ENCODE results near the gene CLCNKB.
"Not testable (repeated sequence)": the region's sequence is repeated elsewhere in the genome, so short reads cannot be mapped to it uniquely, and the experiment has no call there.

CLCNKB gene

DNA sequence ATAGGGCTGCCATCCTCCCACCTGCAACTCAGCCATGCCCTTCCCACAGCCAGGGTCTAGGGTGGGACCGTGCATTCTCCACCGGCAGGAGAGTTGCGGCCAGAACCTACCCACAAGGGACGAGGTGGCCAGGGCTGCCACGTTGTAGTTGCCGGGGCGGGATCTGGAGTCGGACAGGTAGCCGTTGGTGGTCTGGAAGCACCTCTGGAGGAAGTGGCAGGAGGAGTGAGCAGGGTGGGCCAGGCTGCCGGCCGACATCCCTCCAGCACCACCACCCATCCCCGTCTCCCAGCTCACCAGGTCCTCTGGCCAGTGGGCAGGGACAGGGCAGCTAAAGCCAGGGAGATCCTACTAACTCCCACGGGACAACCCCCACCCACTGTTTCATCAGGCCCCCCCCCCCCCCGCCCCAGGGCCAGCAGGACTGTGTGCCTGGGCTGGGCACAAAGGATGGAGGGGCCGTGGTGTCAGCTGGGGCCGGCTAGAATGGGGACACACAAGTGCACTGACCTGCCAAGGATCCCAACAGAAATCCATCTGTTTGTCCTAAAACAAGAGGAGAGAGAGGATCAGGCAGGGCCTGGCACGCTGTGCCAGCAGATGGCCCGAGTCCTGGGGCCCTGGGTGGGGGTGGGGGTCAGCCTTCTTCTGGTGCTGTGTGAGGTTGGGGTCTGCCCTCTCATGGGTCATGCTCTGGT lies 18.6 kb downstream of the CLCNKB start:
- DNase-seq: not testable (repeated sequence)

DNA sequence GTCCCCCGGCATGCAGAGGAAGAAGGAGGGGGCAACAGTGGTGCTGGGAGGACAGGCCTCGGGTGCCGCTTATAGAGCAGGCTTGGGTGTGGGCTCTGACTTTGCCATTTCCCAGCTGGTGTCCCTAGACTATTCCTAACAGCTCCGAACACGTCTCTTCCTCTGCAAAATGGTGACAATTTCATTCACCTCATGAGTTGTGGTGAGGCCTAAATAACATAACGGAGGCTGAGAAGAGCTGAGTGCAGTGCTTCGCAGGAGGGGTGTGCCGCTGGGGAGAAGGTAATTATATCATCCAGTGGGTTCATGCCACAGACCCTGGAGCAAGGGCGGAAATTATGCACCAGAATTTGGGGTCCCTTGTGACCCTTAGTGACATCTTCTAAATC lies 19.1 kb downstream of the CLCNKB start:
- not testable (repeated sequence) for DNase-seq

DNA sequence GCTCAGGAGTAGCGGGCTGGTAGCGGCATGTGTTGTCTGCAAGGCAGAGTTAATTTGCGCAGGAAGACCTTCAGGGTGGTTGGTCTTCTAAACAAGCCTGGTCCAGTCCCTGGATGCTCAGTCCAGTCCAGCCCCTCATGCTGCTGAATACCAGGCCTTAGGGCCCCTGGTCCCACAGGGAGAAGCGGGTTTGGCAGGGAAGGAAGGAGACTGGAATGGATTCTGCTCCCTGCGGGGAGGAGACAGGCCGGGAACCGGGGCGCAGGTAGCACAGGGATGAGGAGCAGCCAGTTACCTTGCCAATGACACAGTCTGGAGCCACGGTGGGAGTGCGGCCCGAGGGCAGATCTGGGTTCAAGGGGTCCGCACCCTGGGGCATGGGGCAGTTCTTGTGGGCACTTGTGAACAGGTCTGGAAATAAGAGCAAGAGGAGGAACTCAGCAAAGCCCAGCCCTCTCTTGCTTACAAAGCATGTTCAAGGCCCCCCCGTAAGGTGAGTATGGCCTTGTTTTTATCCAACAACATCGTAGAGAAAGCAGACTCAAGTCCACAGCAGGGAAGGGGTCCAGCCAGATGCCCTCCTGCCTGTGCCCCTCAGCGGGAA lies 19.7 kb downstream of the CLCNKB start:
- DNase-seq: no peak

DNA sequence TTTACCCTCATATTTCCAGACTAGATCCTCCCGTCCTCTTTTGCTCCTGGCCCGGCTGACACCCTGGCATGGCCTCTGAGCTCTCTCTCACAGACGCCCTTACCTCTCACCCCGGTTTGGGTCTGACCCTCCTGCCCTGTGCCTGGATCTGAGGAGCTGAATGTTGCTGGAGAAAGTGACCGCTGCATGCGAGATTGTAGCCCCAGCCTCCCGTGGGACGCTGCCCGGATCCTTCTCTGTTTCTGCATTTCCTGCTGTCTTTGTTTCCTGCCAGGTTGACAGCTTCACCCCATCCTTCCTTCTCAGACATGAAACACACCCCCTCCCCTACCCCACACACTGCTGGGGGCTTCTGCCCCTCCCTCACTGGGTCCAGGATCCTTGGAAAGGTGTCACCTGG lies 20.3 kb downstream of the CLCNKB start:
- DNase-seq: no peak

DNA sequence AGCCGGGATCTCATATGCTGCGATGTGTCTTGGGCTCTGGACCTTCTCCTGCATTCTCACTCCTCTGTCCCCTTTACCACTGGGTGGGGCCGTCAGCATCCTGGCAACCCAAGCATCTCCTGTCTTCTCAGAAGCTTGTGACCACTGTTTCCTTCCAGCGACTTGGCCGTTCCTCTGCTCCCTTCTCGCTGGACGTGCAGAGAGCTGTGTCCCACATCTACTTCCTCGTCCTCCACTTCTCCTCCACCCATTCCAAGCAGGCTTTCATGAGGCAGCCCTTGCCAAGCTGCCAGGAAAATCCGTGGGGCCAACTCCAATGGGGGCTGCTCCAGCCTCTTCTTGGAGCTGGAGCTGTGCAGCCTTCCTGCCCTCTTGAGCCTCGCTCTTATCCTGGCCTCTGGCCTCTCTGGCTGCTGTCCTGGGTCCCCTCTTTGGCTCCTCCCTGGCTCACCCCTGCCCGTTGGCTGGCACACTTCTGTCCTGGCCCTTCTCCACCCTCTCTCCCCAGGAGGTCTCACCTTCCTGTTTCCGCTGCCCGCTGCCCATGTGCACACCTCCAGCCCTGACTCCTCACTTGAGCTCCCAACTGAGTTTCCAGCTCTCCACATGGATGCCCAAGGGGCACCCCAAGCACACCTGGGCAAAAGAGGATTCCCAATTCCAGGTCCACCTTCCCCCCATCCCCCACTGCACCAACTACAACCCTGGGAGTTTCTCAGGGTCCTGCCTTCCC lies 21.1 kb downstream of the CLCNKB start:
- DNase-seq: no peak

DNA sequence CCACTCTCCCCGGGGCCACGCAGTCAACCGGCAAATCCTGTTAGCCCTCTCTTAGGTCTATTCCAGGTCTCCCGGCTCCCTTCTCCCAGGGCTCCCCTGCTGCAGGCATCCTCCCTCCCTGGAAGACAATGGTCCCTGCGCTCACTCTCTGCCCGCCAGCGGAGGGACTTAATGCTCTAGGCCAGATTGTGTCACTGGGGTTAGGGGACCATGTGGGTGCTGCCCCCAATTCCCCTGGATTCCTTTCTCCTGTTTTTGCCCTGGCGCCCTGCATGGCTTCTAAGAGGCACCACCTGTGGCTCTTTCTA lies 21.6 kb downstream of the CLCNKB start:
- DNase-seq: no peak

DNA sequence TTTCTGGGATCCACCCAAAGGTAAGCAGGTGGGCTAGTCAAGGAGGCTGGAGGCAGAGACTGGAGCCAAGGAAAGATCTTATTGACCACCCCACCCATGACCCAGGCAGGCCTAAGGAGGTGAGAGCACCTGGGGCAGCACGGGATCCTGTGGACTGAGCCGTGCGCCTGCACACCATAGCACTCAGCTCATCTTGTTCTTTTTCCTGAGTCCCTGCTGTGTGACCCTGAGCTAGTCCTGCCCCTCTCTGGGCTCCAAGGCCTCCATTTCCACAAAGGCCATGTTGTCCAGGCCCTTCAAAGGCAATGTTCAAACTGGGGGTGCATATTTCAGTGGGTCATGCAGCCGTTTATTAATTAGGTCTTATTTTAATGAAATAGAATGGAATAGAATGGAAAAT lies 22.7 kb downstream of the CLCNKB start:
- no peak for DNase-seq

DNA sequence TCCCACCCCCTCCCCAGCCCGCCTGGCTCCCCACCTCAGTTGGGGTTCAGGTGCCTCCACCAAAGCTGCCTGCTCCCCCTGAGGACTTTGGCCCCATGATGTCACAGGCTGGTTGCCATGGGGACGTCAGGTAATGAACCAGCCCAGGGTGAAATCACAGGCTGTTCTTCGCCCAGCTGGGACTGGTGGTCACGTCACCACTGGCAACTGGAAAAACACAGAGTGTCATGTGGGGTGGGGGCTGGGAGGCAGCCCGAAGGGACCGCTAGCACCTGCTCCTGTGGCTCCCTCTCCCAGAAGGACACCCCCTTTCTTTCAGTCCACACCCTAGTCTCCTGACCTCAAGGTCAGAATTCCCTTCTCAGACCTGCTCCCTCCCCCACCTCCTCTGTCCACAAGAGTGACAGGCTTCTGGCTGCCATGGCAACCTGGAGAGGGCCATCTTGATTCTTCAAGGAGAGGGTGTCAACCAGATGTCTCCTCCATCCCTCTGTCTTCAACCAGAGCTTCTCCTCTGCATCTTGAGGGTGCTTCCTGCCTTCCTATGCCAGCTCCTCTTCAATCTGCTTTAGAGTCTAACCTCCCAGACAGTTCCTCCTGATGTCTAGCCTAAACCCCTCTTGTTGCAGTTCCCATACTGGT lies 23.7 kb downstream of the CLCNKB start:
- DNase-seq: no peak

DNA sequence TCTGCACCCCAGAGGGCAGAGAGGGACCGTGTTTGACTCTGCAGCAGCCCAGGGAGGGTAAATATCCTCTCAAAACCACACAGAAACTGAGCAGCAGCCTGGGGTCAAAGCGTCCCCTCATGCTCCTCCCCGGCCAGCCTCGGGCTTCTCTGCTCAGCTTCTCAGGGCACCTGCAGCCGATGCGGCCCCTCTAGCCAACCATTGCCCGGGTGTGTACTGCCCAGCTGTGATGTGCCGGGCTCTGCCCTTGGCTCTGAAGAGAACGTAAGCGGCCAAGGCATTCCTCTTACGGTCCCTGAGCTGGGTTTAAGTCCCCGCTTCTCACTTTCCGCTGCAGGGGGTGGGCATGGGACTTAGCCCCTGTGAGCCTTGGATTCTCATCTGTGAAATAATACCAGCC lies 24.4 kb downstream of the CLCNKB start:
- DNase-seq: no peak

DNA sequence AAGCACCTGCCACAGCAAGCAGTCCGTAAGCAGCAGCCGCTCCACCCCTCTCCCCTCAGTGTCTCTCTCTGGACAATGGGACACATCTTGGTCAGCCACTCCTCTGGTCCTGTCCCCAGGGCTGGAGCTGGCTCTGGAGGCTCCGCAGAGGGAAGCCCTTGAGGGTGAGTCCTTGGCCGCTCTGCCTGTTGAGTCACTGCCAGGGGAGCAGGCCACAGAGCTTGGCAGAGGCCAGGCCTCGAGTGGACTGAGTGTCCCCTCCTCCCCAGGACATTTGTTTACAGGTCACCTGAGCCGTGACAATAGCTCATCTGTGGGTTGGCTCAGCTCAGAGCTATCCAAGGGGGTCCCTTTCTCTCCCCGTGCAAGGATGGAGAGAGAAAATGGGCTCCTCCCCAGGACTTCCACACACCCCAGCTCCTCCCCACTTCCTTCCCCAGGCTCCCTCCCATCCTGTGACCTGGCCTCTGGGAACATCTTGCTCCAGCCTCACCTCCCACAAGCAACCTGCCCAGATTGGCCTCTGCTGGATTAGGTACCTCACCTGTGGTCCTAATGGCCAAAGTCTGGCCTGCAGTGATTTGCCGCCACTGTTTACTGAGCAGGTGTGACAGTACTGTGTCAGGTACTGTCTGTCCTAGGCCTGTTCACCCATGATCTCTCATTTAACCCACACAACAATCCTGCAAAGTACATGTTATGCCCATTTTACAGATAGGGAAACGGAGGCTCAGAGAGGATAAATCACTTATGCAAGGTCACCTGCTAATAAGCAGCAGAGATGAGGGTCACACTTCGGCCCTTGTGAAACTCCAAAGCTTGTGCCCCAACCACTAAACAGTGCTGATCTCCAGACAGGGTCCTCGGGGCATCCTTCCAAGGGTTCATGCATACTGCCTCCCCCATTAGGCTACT lies 25.0 kb downstream of the CLCNKB start:
- DNase-seq: no peak

DNA sequence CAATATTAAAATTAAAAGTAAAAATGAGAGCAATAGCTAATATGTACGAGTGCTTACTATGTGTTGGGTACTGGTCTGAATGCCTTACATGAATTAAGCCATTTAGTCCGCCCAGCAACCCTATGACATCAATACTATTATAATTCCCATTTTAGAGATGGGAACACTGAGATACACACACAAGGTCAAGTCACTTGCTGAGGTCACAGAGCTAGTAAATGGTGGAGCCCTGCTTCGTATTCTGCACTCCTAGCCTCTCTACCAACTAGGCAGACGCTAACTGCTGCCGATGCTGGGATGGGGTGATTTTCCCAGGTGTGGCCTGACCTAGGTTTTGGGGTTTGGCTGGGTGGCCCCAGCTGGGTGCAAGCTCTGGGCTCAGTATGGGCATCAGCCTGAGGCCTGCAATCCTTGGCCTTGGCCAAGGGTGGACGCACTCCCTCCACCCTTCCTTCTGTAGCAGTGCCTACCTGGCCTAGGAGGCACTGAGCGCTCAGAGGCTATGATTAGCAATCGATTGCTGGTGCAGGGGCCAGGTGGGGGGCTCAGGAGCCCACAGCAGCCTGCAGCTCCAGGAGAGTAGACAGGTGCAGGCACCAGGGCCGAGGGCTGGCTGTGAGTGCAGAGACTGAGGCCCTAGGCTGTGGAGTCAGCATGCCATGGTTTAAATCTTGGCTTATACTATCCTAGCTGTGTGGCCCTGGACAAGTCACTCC lies 27.2 kb downstream of the CLCNKB start:
- no peak for DNase-seq

DNA sequence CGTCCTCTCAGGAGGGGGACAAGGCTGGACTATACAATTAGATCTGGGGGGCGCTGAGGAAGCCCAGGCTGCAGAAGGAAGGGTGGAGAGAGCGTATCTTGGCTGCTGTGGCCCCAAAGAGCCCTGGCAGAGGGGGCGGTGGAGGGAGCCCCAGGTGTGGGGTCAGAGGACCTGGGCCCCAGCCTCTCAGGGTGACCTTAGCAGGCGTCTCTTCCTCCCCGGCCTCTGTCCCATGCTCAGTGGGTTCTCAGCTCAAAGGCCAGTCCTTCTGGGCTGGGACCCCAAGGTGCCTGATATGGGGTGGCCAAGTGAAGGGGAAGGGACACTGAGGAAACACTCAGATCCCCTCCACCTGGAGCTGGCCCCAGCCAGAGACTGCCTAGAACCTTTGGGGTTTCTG lies 28.0 kb downstream of the CLCNKB start:
- DNase-seq: no peak

DNA sequence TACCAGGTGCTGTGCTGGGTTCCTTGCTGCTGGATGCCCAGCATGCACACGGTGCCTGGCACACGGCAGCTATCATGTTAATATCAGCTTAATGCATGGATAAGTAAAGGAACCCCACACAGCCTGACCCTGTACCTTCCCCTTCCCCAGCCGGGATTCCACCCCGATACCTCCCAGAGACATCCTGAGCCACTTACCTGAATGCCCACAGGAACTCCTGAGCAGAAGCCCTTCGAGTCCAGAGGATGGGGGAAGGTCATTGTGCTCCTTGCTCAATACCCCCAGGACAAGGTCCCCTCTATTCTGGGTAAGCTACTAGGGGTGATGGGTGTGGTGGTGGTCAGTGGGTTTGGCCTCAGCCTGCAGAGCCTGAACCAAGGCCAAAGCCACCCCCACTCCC lies 28.5 kb downstream of the CLCNKB start:
- no peak for DNase-seq

DNA sequence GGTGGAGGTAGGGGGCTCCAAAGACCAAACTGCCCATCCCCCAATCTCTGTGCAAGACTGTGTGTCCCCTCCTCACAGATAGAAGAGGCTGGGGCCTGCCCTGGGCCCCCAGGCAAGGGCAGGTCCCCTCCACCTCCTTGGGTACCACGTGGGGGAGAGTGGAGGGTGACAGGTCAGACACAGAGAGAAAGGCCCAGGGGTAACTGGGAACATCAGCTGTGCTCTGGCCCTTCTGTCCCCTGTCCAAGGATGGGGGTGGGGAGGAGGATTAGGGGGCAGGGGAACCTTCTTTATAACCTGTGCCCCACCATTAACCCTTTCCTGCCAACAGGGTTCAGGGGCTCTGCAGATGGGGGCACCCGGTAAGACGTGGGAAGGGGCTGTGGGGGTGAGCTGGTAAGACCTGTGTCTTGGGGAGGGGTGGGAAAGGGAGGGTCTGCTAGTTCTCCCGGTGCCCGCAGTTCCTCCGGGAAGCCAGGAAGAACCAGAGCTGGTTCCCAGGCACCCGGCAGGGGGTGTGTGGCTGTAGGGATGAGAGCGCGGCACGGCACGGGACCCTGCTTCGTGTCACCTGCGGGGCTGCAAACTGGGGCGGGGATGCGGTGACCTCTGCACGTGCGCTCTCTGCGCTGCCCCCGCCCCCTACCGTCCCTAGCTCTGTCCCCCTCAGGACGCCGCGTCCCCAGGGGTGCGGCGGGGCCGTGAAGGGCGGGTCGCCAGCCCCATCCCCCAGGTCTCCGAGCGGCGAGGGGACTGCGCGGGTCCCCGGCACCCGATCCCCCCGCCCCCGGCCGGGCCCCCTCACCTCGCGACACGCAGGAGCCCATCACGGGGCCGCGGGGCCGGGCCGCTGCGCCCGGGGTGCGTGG lies 29.3 kb downstream of the CLCNKB start:
- DNase-seq: no peak

DNA sequence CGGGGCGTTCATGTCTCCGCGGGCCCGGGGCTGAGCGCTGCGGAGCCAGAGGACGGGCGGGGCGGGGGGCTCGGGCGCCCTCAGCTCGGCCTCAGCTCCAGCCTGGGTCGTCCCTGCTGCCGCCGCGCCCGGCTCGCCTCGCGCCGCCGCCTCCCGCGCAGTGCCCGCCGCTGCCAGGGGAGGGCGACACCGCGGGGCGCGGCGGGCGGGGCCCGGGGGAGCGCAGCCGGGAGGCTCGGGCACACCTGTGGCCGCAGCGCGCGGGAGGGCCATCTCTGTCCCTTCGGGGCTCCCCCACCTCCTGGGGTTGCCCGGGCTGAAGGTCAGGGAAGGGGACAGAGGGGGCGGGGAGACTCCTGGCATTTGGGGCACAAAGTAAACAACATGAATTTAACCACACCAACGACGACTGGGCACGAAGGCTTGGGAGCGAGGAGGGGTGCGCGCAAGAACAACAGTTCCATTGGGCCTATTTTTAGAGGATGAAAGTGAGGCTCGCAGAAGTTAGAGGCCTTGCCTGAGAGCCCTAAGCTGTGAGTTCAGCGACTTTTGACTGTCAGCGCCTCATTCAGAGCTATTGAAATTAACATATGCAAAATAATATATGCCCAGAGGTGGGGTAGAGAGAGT lies 30.0 kb downstream of the CLCNKB start, which contains the start of gene FAM131C:
TSS of gene FAM131C (minus strand) at position 162 of the 630 bp plus-strand sequence. CDS start 209 bp downstream, outside the sequence.
- peak; percentile 48 for DNase-seq

DNA sequence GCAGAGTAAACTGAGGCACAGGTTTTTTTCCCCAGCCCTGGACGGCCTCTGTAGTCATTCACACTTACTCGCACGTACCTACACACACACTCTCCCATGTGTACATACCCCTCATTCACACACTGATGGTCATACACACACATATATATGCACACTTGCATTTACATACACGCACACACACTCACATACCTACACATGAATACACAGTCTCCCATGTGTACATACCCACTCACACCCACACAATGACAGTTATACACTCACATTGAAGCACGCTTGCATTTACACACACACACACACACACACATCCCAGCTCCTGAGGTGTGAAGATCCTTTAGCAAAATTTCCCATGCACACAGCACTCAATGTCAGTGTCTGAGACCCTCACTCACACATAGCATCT lies 30.6 kb downstream of the CLCNKB start:
- DNase-seq: no peak

DNA sequence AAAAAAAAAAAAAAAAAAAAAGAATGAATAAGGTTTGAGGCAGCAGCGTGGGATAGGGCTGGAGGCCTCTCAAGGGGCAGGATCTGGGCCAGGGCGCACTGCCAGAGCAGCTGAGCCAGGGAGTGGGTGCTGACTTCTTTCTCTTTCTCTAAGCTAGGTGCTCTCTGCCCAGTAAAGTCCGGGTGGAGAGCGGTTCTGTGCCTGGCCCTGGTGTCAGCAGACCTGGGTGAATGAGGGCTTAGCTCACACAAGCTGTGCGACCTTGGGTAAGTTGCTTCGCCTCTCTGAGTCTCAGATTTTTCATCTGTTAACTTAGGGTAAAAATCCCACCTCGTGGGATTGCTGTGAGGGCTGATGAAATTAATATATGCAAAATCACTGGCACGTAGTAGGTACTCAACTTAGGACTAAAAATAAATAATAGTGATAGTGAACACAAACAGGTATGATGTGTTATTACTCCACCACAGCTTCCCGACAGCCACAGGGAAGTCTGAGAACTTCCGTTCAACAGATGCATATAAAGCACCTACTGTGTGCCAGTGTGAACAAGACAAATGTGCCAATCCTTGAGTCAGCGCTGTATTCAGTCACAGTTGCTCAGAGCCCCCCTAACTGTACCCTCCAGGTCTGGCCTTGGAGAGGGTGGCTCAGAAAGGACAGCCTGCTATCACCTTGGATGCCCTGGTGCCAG lies 31.9 kb downstream of the CLCNKB start:
- DNase-seq: no peak

DNA sequence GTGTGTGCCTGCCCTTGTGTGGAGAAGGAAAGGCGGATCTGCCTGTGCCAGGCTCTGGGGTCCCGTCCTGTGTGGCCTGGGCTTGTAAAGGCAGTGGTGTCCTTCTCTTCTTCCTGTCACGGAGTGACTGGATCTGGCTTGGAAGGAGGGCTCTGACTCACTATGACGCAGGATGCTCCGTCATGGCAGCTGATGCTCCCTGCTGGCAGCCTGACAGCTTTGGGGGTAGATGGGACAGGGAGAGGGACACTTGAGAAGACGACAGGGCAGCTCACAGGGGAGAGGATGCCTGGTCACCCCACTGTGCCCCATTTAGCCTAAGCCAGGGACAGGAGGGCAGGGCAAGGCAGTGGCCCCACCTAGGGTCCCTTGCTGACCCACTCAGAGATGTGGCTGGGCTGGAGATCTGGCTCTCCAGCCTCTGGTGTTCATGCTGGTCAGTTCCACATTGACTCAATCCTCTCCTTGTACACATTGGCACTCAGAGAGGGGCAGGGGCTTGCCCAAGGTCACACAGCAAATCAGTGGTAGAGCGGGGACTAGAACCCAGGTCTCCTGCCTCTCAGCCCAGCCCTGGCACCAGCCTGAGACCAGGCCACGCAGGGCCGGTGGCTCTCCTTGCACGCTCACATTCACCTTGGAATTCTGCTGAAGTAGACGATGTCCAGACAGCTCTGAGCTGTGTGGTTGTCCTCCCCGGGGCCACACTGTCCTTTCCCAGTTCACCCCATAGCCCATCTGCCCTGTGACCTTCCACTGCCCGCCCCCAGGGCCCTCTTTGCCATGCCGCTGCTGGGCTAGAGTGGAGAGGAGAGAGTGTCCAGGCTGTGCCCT lies 32.7 kb downstream of the CLCNKB start:
- DNase-seq: no peak

DNA sequence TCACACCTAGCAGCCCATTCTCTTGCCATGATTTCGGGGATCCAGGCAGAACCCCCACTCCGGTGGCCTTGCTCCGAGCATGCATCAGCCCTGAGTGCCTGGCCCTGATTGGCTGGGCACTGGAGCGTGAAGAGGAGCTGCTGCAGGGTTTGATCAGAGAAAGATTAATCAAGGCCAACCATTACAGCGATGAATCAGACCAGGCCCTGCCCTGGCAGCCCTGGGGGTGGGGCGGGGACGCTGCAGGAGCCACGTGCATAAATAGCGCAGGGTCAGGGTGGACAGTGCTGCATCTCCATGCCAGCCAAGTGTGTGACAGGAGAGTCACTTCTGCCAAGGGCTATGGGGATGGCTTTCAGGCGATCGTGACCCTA lies 33.3 kb downstream of the CLCNKB start:
- DNase-seq: no peak

All from CD4-positive, alpha-beta T cell treated with Interleukin-6 for 4 hours (primary cell).